Esophagus muscularis mucosa (tissue), 4 donors: ENCODE measurements around the gene SMIM38.

Experiments used
- EP300 ChIP-seq: sonication (generic); formaldehyde crosslinking; IDR thresholded peaks from one replicate; pipeline ENCODE4 v1.6.1; 2017; ENCODE audit warnings: antibody characterized with exemption
- POLR2AphosphoS5 ChIP-seq, 2 donors: sonication (generic); formaldehyde crosslinking; IDR thresholded peaks; one replicate each; pipeline ENCODE4 v1.6.1; 2017; ENCODE audit warnings: antibody characterized with exemption in 2 of 2
- TF ChIP-seq, protein P1 (sequence below), 3 experiments: fragments of 200-600 bp in 2 of 3; fragments of 450-650 bp in 1 of 3; sonication (generic) in 2 of 3; IDR thresholded peaks; one replicate each; pipeline ENCODE4 v1.5.1; 2017 to 2019; ENCODE audit warnings: antibody characterized with exemption in 3 of 3, mild to moderate bottlenecking in 2 of 3, moderate library complexity in 1 of 3

DNA sequence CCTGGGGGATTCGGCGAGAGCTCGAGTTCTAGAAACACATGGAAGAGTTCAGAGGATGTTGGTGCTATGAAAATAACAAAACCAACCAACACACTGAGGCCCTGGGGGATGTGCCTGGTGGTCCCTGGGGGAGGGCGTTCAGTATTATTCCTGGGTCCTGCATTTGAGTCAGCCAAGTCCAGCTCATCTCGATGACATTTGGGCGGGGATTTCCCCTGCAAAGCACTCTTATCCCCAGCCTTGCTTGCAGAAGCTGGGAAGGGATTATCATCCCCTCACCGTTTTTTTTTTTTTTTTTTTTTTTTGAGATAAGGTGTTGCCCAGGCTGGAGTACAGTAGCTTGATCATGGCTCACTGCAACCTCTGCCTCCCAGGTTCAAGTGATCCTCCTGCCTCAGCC, 2.1 kb upstream of the SMIM38 start:
- TF ChIP-seq, protein P1, sequence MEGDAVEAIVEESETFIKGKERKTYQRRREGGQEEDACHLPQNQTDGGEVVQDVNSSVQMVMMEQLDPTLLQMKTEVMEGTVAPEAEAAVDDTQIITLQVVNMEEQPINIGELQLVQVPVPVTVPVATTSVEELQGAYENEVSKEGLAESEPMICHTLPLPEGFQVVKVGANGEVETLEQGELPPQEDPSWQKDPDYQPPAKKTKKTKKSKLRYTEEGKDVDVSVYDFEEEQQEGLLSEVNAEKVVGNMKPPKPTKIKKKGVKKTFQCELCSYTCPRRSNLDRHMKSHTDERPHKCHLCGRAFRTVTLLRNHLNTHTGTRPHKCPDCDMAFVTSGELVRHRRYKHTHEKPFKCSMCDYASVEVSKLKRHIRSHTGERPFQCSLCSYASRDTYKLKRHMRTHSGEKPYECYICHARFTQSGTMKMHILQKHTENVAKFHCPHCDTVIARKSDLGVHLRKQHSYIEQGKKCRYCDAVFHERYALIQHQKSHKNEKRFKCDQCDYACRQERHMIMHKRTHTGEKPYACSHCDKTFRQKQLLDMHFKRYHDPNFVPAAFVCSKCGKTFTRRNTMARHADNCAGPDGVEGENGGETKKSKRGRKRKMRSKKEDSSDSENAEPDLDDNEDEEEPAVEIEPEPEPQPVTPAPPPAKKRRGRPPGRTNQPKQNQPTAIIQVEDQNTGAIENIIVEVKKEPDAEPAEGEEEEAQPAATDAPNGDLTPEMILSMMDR (IDR thresholded peaks at IDR 0.05): no peak
- no peak for TF ChIP-seq EP300
- TF ChIP-seq POLR2AphosphoS5 (IDR thresholded peaks at IDR 0.05): no peak
